Neutrophil (primary cell): ENCODE measurements around the gene THYN1.
A peak's percentile ranks its signal among the peaks of the same experiment; 100 is the strongest.

Experiments
- H3K27ac ChIP-seq: fragments of 200-600 bp; sonication (generic); 2 replicates; pipeline ENCODE4 v1.5.1; 2016; ENCODE audit warnings: mild to moderate bottlenecking, moderate library complexity
- H3K27me3 ChIP-seq: fragments of 200-600 bp; sonication (generic); 2 replicates; pipeline ENCODE4 v1.6.0; 2016; ENCODE audit warnings: mild to moderate bottlenecking
- H3K36me3 ChIP-seq: fragments of 200-600 bp; sonication (generic); 2 replicates; pipeline ENCODE4 v1.5.1; 2017
- H3K4me1 ChIP-seq, 2 experiments: fragments of 200-600 bp in 1 of 2; sonication (generic) in 1 of 2; 1 replicate in 1 of 2; 2 replicates in 1 of 2; pipeline versions ENCODE4 v1.5.1 to v1.6.1; 2013 to 2016; ENCODE audit warnings: low read depth in 1 of 2, low read length in 1 of 2, mild to moderate bottlenecking in 1 of 2, moderate library complexity in 1 of 2; ENCODE audit not compliant: control insufficient read depth in 1 of 2, insufficient read depth in 1 of 2
- H3K4me3 ChIP-seq, 2 experiments: fragments of 200-600 bp in 1 of 2; sonication (generic) in 1 of 2; 1 replicate in 1 of 2; 2 replicates in 1 of 2; pipeline ENCODE4 v1.5.1; 2013 to 2016; ENCODE audit warnings: low read depth in 1 of 2, low read length in 1 of 2, mild to moderate bottlenecking in 1 of 2, moderate library complexity in 1 of 2
- H3K9me3 ChIP-seq: fragments of 200-600 bp; sonication (generic); 2 replicates; pipeline ENCODE4 v1.5.1; 2016
- CTCF ChIP-seq: fragments of 200-600 bp; sonication (generic); IDR thresholded peaks from 2 replicates; pipeline ENCODE4 v1.5.1; 2016; ENCODE audit warnings: antibody characterized with exemption

Gene THYN1

GRCh38 chr11:134250675-134251074, 2.5 kb downstream of the THYN1 start:
- Histone ChIP-seq H3K27ac (peak overlapping the region; percentile 63), H3K4me3 (no peak overlapping the region), H3K4me1 (peaks cover 54 to 55% of the 10 kb centered on the region in 2 experiments), H3K27me3 (no peaks in the 10 kb centered on the region), H3K9me3 (no peaks in the 10 kb centered on the region), H3K36me3 (peaks cover 45% of the 10 kb centered on the region)
- TF ChIP-seq CTCF: no peak

GRCh38 chr11:134250246-134250645, 2.9 kb downstream of the THYN1 start:
- H3K27me3 ChIP-seq: no peaks in the 10 kb centered on the region
- no peak for TF ChIP-seq CTCF
- peaks cover 49% of the 10 kb centered on the region for H3K36me3 ChIP-seq
- H3K4me1 ChIP-seq: peaks cover 50 to 51% of the 10 kb centered on the region in 2 experiments
- H3K9me3 ChIP-seq: no peaks in the 10 kb centered on the region
- peak overlapping the region; percentile 63 for H3K27ac ChIP-seq
- H3K4me3 ChIP-seq: no peak overlapping the region

DNA sequence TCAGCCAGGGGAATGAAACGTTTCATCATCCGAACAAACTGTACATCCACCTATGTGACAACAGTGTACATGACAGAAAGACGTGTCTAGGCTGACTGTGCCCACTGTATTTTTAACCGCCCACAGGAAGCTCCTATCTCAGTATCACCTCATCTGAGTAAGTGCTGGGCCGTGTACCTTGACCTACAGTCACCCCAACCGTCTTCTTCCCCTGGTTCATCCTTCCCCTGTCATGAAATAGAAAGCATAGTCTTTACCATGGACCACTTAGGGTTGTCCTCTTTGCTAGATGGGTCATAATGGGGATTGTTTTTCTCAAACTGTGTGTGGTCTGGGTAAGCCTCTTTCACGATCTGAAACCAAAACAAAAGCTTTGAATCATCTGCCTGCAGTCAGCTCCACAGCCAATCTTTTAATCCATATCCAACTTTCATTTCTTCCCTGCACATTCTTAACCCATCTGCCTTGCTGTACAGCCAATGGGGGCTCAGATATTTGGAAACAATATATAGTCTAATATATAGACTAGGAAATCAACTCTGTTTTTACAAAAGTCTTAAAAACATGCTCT, 4.2 kb downstream of the THYN1 start:
- no peak for TF ChIP-seq CTCF
- Histone ChIP-seq H3K9me3 (no peaks in the 10 kb centered on the region), H3K36me3 (peaks cover 62% of the 10 kb centered on the region), H3K4me1 (peaks cover 37 to 38% of the 10 kb centered on the region in 2 experiments), H3K27me3 (no peaks in the 10 kb centered on the region), H3K27ac (no peak overlapping the region), H3K4me3 (no peak overlapping the region)

DNA sequence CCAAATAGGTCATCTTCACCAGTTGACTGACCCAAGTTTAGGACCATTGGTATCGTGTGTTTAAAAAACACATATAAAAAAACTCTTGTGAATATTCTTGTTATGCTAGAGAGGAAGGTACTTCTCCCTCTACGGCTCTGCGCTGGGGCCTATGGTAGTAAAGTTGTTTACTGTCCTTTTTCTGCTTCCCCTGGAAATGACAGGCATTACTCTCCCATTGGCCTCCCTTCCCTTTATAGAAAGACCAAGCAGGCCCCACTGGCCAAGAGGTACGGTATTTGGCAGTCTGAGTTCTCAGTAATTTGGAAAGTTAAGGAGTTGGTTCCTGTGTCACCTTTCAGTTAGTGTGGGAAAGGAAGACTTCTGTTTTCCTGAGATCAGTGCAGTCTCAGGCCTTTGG, 6.5 kb downstream of the THYN1 start:
- no peak for TF ChIP-seq CTCF
- Histone ChIP-seq H3K9me3 (no peaks in the 10 kb centered on the region), H3K27me3 (no peaks in the 10 kb centered on the region), H3K36me3 (peaks cover 79% of the 10 kb centered on the region), H3K4me3 (no peak overlapping the region), H3K4me1 (peaks cover 34 to 37% of the 10 kb centered on the region in 2 experiments), H3K27ac (no peak overlapping the region)

- no peak for TF ChIP-seq CTCF
- H3K9me3 ChIP-seq: no peaks in the 10 kb centered on the region
- peaks cover 29 to 31% of the 10 kb centered on the region in 2 experiments for H3K4me1 ChIP-seq
- peaks cover 85% of the 10 kb centered on the region for H3K36me3 ChIP-seq
- H3K27ac ChIP-seq: no peak overlapping the region
- no peaks in the 10 kb centered on the region for H3K27me3 ChIP-seq
- no peak overlapping the region for H3K4me3 ChIP-seq
Observed at GRCh38 chr11:134246100-134246499, 7.1 kb downstream of the THYN1 start.
